NCI-H345 treated with DMSO at 0.1 percent for 48 hours (cell line): Measurements from ENCODE around the gene CEMIP.
A peak's percentile ranks its signal among the peaks of the same experiment; 100 is the strongest.

Experiments
- DNase-seq: peaks from one replicate; lab custom pipeline; 2025; ENCODE audit not compliant: unreplicated experiment; lab: John Stamatoyannopoulos, UW

The CEMIP gene

DNA sequence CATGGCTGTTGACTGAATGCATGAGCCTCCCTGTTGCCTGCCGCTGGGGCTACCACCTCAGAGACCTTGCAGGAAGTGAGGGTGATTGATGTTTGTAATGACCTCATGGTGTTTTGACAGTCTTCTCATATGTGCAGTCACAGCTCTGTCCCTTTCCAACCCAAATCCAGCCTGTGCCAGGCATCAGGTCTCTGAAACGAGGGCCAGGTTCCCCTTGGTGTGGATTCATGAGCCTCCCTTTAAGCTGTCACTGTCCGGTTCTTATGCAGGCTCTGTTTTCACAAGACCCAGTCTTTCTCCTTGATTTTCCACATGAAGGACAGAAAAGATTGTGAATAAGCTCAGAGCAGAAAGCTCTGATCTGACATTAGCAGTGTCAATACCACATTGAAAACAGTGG is 43.1 kb downstream of the CEMIP start:
- no peak for DNase-seq

DNA sequence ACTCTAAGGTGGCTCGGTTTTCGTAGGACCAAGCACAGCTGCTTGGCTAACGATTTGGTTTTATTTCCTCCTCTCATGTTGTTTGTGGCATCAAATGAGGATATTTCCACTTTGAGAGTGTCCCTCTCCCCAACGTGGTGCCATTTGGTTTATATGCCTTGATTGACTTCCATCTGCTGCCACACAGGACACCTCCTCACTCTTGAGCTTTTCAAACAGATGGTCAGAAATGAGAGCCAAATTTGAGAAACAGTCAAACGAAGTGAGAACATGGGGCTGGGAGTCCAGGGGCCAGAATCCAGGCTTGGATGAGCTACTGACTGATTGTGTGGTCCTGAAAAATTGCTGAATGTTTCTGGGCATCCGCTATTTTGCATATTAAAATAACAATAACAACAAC is 43.5 kb downstream of the CEMIP start:
- DNase-seq: no peak

DNA sequence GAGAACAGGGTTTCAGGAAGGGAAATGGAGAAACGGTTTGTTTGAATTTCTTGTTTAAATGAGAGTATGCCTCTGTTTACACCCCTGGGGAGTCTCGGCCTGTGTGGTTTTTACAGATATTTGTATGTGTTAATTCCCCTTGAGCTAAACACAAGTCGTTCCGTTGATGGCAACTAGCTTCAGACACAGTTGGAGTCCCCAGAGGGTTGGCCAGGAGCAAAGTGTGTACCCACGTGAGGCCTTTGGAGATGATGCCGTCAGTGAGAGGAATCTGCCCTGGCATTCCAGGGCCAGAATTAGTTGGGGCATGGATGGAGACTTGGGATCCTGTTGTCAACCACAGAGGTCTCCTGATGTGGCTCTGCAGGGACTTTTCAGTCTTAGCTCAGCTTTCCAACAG is 44.0 kb downstream of the CEMIP start:
- DNase-seq: no peak

DNA sequence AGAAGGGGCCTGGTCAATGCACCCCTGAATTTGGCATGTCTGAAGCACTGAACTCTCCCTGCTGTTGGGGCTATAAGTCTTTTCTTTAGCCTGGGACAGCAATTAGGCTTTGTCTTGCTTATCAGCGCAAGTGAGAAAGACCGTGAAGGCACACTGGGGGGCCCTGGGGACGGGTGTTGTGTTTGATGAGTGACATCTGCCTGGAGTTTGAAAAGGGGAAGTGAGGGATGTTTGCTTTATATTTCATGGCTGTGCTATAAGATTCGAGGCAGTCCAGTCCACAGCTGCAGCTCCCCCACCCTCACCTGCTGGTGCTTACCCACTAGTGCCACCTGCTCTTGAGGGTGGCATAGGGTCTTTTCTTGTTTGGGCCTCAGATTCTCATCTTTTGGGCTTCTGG is 44.8 kb downstream of the CEMIP start:
- peak; percentile 47 for DNase-seq

DNA sequence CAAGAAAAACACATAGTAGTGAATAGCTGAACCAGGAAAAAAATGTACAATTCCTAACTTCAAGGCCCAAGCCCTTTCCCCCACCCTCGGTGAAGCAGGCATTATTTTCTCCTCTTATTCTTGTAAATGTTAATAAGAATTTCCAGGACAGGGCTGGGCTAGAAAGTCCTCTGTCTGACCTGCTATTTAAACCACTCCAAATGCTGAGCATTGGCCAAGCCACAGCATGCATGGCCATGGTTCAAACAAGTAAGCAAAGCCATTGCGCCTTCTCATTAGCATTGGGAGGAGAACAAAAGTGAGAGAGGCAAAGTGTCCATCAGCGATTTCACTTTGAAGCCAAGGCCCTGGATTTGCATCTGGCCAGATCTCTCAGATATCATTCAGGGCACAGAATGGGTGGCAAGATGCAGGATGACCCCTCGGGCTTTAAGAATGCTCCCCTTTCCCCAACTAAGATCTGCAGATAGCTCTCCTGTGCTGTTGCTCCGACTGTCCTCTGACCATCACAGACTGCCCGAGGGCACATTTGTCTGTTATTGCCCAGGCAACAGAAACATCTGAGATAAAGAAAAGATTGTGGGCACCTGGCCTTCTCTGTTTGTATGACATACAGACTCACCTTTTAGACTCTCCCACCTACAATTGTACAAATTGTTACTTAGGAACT is 46.3 kb downstream of the CEMIP start:
- peak; percentile 21 for DNase-seq

DNA sequence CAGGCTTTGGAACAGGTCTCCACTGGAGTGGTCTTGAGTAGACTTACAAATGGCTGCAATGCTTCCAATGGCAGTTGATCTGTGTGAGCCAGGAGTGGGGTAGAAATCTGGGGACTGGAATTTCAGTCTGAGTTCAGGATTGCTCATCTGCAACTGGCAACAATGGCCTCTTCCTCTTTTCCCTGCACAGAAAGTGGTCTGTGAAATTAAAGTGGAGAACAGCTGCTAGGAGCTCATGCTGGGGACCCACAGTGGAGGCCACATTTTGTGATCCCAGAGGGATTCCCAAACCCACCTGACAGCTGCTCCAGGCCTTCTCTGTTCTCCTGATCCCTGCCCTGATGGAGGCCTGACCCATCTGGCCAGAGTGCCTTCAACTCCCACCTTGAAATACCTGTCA is 49.6 kb downstream of the CEMIP start:
- no peak for DNase-seq

DNA sequence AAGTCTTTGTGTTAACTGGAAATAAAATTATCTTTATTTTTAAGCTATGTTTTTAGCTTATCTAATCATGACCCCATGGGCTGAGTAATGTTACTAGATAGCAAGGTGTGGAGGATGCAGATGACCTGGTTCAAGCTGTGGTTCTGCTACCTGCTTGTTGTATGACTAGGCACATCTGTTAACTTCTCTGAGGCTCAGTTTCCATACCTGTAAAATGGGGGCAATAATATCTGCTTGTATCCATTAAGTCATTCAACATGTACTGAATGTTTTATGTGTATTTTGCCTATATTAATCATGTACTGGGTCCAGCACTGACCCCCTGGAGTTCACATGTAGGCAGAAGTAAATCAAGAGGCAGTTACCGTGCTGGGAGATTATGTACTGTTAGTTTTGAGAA is 51.5 kb downstream of the CEMIP start:
- DNase-seq: no peak

DNA sequence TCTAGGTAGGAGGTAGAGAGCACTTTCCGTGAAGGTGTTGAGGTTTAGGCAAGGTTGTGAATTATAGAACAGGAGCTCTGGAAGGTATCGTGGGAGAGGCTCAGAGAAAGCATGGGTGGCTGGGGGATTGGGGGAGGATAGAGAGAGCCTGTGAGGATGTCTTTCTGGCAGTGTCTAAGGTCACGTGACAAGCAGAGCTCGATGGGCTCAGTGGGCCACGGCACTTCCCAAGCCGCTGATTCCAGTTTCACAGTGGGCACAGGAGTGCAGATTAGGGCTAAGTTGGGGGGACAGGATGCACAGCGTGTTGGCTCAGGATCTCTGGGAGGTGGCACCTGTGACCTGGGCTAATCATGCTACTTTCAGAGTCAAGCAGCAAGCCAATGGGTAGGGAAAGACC is 52.0 kb downstream of the CEMIP start:
- DNase-seq: no peak

DNA sequence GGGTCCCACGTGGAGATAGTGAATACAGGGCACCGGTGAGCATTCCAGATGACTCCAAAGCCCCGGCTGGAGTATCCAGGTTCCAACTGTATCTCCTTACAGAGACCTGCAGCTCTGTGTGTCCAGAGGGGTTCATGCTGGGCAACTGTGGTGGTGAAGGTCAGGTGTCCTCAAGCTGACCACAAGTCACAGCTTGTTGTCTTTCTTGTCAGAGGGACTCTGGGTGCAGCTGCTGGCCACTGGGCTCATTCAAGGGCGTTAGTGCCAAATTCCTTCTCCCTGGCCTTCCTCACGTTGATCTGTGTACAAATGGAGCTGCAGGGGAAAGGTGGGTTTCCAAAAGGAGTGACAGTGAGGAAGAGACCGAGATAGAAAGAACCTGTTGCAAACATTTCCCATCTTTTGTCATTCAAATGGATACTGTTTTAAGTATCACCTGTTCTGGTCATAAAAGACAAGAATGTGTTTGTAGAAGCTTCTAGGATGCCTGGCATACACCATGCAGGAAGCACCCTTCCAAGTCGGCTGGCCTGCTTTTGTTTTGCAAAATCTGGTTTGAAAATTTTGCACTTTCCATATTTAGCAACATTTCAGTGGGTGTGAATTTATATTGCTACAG is 52.5 kb downstream of the CEMIP start:
- DNase-seq: no peak

DNA sequence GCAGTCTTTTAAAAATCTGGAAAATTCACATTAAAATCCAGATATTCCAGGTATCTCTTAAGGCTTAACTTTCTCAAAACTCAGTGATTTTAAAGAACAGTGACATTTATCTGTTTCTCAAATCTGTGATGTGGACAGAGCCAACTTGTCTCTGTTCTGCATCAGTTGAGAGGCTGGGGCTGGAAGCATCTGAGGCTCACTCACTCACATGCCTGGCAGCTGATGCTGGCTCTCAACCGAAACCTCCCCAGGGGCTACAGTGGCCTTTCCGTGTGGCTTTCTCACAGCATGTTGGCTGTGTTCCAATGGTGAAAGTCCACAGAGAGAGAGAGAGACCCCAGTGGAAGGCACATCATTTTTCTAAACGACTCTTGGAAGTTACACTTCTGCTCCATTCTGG is 53.5 kb downstream of the CEMIP start:
- no peak for DNase-seq

DNA sequence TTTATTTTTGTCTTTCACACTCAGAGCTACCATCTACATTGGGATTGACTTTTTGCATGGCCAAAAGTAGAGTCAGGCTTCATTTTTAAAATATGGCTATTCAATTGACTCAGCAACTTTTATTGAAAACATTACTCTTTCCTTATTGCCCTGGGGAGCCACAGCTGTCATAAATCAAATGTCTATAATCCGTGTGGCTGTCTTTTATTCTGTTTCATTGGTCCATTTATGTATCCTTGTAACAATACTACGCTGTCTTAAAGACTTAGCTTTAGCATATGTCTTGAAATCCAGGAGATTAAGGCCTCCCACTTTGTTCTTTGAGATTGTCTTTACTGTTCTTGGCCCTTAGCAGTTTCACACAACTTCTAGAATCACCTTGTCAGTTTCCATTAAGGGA is 55.2 kb downstream of the CEMIP start:
- DNase-seq: no peak

DNA sequence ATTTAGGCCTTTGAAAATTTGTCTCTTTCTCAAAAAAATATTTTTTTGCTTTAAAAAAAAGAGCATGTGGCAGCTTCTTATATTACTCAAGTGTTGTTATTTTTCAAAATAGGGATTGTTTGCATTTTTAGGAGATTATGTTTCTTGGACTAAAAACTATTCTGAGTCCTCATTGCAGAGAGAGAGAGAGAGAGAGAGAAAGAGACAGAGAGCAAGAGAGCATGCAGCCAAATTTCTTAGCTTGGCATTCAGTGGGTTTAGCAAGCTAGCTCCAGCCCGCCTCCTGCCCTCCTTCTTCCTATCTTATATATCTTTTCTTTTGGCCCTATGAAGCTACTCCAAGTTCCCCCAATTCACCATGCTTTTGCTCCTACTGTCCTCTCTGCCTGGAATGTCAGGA is 55.7 kb downstream of the CEMIP start:
- no peak for DNase-seq

DNA sequence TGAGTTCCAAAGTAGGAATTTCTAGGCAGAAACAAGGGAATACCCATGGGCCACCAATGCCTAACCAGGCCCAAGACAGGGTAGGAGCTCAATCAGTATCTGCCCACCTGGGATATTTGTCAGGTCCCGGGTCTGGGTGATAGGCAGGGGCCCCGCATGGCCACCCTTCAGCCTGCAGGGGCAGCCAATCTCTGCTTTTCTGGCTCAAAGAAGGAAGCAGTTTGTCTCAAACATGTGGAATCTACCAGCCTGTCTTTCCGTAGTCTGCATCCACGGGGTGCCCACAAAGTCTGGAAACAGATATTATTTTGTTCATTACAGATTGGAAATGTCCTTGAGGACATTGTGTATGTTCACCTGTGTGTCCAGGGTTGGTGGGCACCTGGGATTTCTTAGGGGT is 56.2 kb downstream of the CEMIP start:
- no peak for DNase-seq

DNA sequence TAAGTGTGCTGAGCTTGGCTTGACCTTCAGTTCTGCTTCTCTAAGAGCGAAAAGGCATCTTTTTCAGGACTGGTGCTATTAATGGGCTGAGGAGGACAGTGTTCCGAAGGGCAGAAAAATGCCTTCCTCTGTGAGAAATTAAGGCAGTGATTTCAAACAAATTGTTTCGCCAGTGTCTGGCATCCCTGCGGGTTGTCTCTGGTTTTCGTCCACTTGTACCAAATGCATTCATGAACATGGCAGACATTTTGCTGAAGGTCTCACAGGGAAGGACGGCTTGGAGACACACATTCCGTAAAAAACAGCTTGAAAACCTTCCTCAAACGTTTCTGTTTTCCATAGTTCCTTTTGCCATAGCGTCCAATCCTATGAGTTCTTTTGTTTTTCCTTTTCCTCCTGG is 57.1 kb downstream of the CEMIP start:
- DNase-seq: no peak

DNA sequence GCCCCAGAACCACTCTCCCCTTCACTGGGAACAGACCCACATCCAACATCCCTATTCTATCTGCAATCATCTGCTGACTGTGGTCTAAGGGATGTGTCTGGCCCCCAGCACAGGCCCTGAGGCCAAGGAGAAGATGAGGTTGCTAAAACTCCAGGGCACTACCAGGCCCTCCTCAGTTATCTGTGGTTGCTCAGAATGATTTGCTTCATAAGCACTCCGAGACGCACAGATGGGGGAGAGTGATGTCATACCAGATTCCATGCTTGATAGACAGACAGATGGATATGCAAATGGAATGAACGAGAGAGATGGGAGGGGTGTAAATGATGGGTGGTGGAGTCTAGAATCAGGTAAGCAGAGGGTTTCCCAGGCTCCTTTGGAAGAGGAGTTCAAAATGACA is 57.8 kb downstream of the CEMIP start:
- DNase-seq: no peak

DNA sequence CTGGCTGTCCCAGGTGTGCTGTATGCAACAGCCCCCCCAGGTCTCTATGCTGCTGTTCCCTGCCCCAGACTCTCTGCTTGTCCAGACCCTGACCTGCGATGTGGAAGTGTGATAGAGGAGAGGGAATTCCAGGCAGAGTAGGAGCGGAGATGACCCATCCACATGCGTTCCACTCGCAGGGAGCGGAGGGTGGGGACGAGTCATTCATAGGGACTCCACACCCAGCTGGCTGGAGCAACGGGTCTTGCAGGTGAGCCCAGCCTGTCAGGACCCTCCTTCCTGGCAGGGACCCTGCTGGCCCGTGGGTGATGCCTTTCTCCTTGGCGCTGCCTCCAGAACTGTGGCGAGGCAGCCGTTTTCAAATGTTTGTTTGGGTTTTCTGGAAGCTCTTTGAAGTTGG is 58.8 kb downstream of the CEMIP start:
- DNase-seq: no peak

DNA sequence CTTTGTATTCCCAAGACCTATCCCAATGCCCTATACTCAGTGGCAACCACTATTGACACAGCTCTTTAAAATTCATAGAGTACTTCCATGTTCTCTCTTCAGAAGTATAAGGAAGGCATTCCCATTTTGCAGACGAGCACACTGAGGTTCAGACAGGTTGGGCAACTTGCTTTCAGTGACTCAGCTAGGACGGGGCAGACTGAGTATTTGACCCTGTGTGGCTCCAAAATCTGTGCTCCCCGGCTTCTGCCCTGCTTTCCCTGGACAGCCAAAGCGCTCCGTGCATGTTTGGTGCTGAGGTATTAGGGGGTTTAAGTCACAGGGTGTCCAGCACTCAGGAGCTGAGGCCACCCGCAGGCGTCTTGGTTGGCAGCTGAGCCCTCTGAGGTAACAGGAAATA is 59.5 kb downstream of the CEMIP start:
- no peak for DNase-seq

DNA sequence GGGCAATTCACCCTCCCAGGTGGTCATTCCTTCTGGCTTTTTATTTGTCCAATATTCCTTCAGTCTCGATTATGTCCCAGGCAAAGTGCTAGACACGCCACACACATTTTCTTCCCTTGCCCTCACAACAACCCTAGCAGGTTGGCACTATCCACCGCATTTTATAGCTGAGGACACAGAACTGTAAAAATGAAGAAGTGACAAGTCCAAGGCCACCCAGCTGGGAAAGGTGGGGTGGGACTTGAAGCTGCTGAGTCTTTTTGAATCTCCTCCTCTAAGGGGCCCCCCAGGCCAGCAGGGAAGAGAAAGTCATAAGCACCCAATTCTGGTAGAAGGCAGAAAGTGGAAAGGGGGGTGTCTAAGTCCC is 60.6 kb downstream of the CEMIP start:
- no peak for DNase-seq

DNA sequence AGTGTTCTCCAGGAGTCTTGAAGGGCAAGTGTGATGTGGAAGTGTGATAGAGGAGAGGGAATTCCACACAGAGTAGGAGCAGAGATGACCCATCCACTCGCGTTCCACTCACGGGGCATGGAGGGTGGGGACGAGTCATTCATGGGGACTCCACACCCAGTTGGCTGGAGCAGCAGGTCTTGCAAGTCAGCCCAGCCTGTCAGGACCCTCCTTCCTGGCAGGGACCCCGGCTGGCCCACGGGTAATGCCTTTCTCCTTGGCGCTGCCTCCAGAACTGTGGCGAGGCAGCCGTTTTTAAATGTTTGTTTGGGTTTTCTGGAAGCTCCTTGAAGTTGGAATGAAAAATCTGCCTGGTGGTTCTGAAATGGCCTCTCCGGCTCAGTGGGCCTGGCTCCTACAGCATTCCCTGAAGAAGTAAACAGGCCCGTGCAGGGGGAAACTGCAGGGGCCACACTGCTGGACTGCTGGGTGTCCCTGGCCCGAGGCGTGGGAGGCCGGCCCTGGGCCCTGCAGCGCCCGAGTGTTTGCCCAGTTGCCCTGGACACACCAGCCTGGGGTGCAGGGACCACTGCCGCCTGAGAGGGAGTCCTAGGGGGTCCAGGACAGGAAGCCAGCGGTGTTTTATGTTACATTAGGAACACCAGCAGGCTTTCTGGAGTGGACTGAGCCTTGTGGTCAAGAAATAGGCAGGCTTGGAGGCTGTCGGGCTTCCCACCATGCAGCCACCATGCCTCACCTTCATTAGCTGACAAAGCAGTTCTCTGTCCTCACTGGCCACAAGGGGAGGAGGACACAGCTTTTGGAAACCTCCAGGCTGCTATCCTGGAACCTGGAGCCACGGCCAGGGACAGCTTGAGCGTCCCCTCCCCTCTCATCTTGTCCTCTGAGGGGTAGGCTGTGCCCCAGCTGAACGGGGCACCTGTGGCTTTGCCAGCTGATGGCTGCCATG is 61.3 kb downstream of the CEMIP start:
- no peak for DNase-seq

DNA sequence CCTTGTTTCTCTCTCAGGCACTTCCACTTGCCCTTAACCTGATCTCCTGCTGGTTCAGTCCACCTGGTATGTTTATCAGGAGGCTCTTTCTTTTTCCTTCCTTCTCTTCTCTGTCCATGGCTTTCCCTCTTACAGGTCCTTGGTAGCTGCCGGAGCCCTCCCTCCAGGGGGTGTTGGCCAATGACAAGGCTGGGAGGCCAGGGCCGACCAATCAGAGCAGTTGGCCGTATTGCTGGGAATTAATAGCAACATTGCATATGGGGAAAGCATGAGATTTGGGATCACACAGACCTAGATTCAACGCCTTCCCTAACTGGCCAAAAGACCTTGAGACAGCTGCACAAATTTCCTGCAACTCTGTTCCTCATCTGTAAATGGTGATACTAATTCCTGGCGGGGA is 62.4 kb downstream of the CEMIP start:
- no peak for DNase-seq

DNA sequence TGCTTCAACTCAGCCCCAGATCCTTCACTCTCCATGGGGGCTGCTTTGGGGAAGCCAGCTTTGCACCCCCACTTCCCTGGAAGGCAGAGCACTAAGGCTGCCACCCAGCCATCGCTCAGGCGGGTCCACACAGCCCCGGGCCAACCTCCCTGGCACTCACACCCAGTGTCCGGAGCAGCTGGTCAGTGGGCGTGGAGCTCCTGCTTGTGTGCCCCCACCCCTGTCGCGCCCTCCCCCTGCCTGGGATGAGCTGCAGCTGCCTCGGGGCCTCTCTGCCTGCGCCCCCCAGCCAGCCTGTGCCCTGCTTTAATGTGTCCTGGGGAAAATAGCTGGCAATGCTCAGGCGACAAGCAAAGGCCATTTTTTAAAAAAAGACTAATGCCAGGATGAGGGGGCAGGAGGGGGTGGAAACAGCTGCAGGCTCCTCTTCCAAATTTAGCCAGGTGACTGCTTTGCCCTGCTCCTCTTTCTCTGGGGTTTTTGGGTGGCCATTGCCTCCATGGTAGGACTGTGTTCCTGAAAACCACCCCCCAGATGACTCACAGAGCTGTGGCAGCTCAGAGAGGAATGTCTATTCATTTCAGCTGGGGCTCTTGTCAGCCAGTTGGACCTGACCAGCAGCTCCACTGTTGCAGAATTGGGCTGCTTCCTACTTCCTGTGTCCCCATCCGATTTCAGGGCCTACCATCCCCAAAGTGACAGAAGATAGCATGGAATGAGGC is 65.0 kb downstream of the CEMIP start:
- DNase-seq: no peak
